Testis (tissue), 3 donors: ENCODE results near the gene AMOT. TPM values are rescaled to one million over a fixed set of nuclear protein-coding genes. Genes with fewer than 3 reads are reported as not detected.

Source experiments
- DNase-seq: peaks from one replicate; pipeline ENCODE4 v3.0.0-alpha.2; 2019
- H3K27ac ChIP-seq, 2 donors: fragments of 200-600 bp; sonication (generic); one replicate each; pipeline ENCODE4 v1.5.1; 2019
- H3K27me3 ChIP-seq: fragments of 200-600 bp; sonication (generic); one replicate; pipeline ENCODE4 v1.5.1; 2019
- H3K36me3 ChIP-seq: fragments of 200-600 bp; sonication (generic); one replicate; pipeline ENCODE4 v1.5.1; 2017; ENCODE audit warnings: low read depth; ENCODE audit errors: missing control alignments
- H3K4me1 ChIP-seq: fragments of 200-600 bp; sonication (generic); one replicate; pipeline ENCODE4 v1.5.1; 2019
- H3K4me3 ChIP-seq, 2 donors: fragments of 200-600 bp; sonication (generic); one replicate each; pipeline ENCODE4 v1.5.1; 2017 to 2019
- H3K9me3 ChIP-seq: fragments of 200-600 bp; sonication (generic); one replicate; pipeline ENCODE4 v1.5.1; 2017
- CTCF ChIP-seq, 3 experiments: fragments of 450-650 bp in 2 of 3; fragments of 200-600 bp in 1 of 3; sonication (generic) in 1 of 3; IDR thresholded peaks; one replicate each; pipeline ENCODE4 v1.5.1; 2016 to 2019; ENCODE audit warnings: antibody characterized with exemption in 3 of 3, mild to moderate bottlenecking in 2 of 3, moderate library complexity in 1 of 3
- POLR2A ChIP-seq: fragments of 450-650 bp; IDR thresholded peaks from one replicate; pipeline ENCODE4 v1.6.1; 2017; ENCODE audit warnings: antibody characterized with exemption, mild to moderate bottlenecking, moderate library complexity
- WGBS, 2 donors: methylation state at CpG; one replicate each; pipeline ENCODE4 v1.1.5; 2018; 5-methylcytosine and 5-hydroxymethylcytosine counted together
- intact Hi-C: fragments of 100-400 bp; cut with DNase I; formaldehyde crosslinking; loops from one replicate; pipeline ENCODE4 v1.15.1; 2023; ENCODE audit warnings: low total_unique reads
- polyA plus RNA-seq: library from polyadenylated mRNA; stranded (reverse); fragments of 350-450 nt; fragmentation: Illumina TruSeq; extraction: RNeasy Lipid Tissue Mini Kit (QIAGEN cat#74804); gene quantifications from one replicate; pipeline ENCODE4 v1.2.3, GENCODE V29; 2014; ENCODE audit warnings: low read depth, low replicate concordance; ENCODE audit not compliant: insufficient read depth
- small RNA-seq, 2 donors: library from RNA; depleted of rRNA; stranded (forward); fragments of <200 nt; gene quantifications; one replicate each; pipeline ENCODE3, GENCODE V24; 2016
- total RNA-seq, 2 donors: library from RNA; depleted of rRNA; stranded (reverse); fragments of >200 nt; gene quantifications; one replicate each; pipeline ENCODE4 v1.2.3, GENCODE V29; 2016

AMOT gene
- total and polyA plus RNA-seq, 3 donors from 2014 or later = 11.7 to 22.5 (median 14.9) TPM

- TF ChIP-seq CTCF (IDR thresholded peaks at IDR 0.05) = no peak
- TF ChIP-seq POLR2A = no peak
- no peaks in the 10 kb centered on the region for H3K4me1 ChIP-seq
- no peak overlapping the region for H3K4me3 ChIP-seq
- WGBS, 2 donors = 82 to 97% methylated on average over 2 of the region's 2 CpGs
- H3K36me3 ChIP-seq = no peaks in the 10 kb centered on the region
- intact Hi-C loops = no loop called here
- no peak for DNase-seq
- no peaks in the 10 kb centered on the region for H3K9me3 ChIP-seq
- H3K27me3 ChIP-seq = no peaks in the 10 kb centered on the region
- H3K27ac ChIP-seq = no peak overlapping the region
Measured at GRCh38 chrX:112735147-112735546, 105.5 kb downstream of the AMOT start.

GRCh38 chrX:112734290-112734689 lies 106.3 kb downstream of the AMOT start:
- DNase-seq = peak; percentile 13
- no peaks in the 10 kb centered on the region for H3K4me1 ChIP-seq
- no peak overlapping the region for H3K27ac ChIP-seq
- intact Hi-C loops = no loop called here
- TF ChIP-seq CTCF (IDR thresholded peaks at IDR 0.05) (no peak), POLR2A (no peak)
- H3K4me3 ChIP-seq = no peak overlapping the region
- no peaks in the 10 kb centered on the region for H3K36me3 ChIP-seq
- H3K9me3 ChIP-seq = no peaks in the 10 kb centered on the region
- 33 to 49% methylated on average over 2 to 3 of the region's 3 CpGs for WGBS, 2 donors
- H3K27me3 ChIP-seq = no peaks in the 10 kb centered on the region

- H3K4me1 ChIP-seq = no peaks in the 10 kb centered on the region
- TF ChIP-seq POLR2A (no peak), CTCF (IDR thresholded peaks at IDR 0.05) (peak in 1 of 3 experiments; percentile 12)
- no peak for DNase-seq
- no peaks in the 10 kb centered on the region for H3K27me3 ChIP-seq
- no peak overlapping the region for H3K27ac ChIP-seq
- WGBS, 2 donors = 84 to 86% methylated on average over 3 of the region's 3 CpGs
- no peaks in the 10 kb centered on the region for H3K36me3 ChIP-seq
- intact Hi-C loops = no loop called here
- H3K9me3 ChIP-seq = no peaks in the 10 kb centered on the region
- H3K4me3 ChIP-seq = no peak overlapping the region
Measured at GRCh38 chrX:112731793-112732192, 108.8 kb downstream of the AMOT start.

Small RNAs within 50 kb of the gene (small RNA-seq; reads per million reads assigned to genes)
- gene RN7SL266P = 0 reads per million in 2 donors

Other genes starting within 250 kb of the AMOT start
- under 1 TPM; 0.39 to 0.43 TPM for gene LHFPL1, start 160.9 kb downstream of the AMOT start, total RNA-seq
- 0.18 TPM for gene LHFPL1, start 160.9 kb downstream of the AMOT start, polyA plus RNA-seq